Measurements from ENCODE around the gene GNAS-AS1.

The GNAS-AS1 gene

DNA sequence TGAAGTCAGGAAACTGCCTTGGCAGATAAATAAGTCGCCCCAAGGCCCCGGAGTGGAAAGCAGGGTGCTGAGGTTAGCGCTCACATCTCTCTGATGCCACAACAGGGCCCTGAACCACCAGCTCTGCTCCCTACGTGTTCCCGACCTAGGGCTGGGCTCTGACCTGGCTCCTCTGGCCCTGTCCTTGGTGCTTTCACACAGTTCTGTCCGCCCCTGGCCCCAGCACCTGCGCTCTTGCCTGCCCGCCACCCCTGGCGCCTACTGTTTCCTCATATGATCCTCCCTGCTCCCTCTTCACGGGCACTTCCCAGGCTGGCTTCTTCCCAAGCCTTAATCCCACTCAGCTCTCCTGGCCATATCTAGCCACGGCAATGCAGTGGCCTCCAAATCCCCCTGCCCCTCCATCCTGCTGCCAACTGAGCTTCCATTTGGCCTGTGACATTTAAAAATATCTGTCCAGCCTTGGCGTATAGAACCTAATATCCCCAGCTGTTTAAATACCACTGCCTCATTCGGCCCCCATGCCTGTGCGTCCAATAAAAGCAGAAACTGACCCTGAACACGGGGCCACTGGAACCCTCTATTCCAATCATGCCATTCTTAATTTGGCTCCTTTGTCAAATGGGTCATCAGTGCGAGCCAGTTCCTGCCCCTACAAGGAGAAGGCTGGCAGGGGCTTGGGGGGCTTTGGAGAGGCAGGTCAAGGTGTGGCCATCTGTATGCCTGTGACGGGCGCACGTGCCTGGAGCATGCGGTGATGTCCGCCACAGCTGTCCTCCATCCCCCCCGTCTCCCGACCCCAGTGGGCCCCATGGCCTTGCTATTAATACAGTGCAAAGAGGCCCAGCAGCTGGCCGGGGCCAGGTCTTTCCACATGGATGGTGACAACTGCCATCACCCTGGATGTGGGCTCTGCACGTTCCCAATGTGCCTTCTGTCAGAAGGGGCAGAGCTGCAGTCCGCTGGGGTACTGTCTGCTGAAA is 27.7 kb downstream of the GNAS-AS1 start:
- no peak for TF ChIP-seq GATA3 (IDR thresholded peaks at IDR 0.05; ENCODE audit: low read depth, low read length)
- no peak for TF ChIP-seq GATA2 (IDR thresholded peaks at IDR 0.05; ENCODE audit: low read depth, low read length)

DNA sequence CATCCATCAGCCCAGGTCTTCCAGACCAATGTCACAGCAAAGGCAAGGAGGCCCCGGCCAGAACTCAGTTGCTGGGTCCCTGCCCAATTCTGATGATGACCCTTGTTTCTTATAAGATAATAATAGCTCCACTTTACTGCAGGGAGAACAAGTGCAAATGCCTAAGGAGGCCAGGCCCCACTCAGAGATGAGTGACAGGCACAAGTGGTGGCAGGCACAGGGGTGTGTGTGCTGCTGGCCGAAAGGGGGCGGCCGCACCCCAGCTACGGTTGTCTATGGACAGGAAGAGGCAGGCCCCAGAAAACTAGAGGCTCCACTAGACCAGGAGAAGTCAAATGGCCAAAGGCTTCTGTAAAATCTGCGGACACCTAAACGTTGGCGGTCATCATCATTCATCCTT is 28.6 kb downstream of the GNAS-AS1 start:
- no peak for TF ChIP-seq GATA2 (IDR thresholded peaks at IDR 0.05; ENCODE audit: low read depth, low read length)
- no peak for TF ChIP-seq GATA3 (IDR thresholded peaks at IDR 0.05; ENCODE audit: low read depth, low read length)

DNA sequence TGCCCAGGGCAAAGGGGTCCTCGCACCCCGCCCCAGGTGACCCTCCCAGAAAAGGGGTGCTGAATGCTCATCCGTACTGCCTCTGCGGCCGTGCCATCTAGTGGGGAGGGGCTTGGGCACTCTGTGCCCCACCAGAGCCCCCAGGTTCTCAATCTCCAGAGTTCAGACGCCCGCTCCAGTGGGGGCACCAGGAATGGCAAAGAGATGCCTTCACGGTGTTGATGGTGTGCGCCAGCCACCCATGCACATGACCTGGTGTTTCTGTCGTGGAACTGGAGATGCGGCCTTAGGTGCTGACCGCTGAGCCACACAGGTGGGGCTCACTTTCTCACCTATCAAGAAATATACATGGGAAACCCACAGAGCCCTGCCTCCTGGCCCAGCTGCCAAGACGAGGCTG is 30.8 kb downstream of the GNAS-AS1 start:
- TF ChIP-seq GATA3 (IDR thresholded peaks at IDR 0.05; ENCODE audit: low read depth, low read length), result no peak
- no peak for TF ChIP-seq GATA2 (IDR thresholded peaks at IDR 0.05; ENCODE audit: low read depth, low read length)

GRCh38 chr20:58818586-58819285 is 32.0 kb downstream of the GNAS-AS1 start:
- TF ChIP-seq GATA2 (IDR thresholded peaks at IDR 0.05; ENCODE audit: low read depth, low read length), result no peak
- no peak for TF ChIP-seq GATA3 (IDR thresholded peaks at IDR 0.05; ENCODE audit: low read depth, low read length)

GRCh38 chr20:58817748-58818147 is 33.0 kb downstream of the GNAS-AS1 start:
- TF ChIP-seq GATA2 (IDR thresholded peaks at IDR 0.05; ENCODE audit: low read depth, low read length) (no peak), GATA3 (IDR thresholded peaks at IDR 0.05; ENCODE audit: low read depth, low read length) (no peak)

GRCh38 chr20:58816957-58817651 is 33.6 kb downstream of the GNAS-AS1 start:
- TF ChIP-seq GATA3 (IDR thresholded peaks at IDR 0.05; ENCODE audit: low read depth, low read length), result no peak
- no peak for TF ChIP-seq GATA2 (IDR thresholded peaks at IDR 0.05; ENCODE audit: low read depth, low read length)

GRCh38 chr20:58816051-58816450 is 34.7 kb downstream of the GNAS-AS1 start:
- TF ChIP-seq GATA3 (IDR thresholded peaks at IDR 0.05; ENCODE audit: low read depth, low read length) (no peak), GATA2 (IDR thresholded peaks at IDR 0.05; ENCODE audit: low read depth, low read length) (no peak)

DNA sequence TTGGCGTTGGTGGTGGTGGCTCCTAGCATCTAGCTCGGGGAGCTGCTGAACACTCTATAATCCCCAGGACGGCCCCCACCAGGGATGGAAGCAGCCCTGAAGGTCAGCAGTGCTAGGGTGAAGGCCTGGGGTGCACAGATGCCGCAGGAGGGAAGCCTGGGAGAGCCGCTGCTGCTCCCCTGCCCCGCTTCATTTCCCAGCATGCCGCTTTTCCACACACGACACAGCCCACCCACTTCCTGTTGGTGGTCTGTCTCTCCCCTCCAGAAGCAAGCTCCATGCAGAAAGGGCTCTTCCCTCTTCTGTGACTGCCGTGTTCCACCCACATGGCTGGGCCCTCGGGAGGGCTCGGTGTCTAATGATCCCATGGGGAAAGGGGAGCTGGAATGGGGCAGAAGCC is 35.3 kb downstream of the GNAS-AS1 start:
- no peak for TF ChIP-seq GATA3 (IDR thresholded peaks at IDR 0.05; ENCODE audit: low read depth, low read length)
- no peak for TF ChIP-seq GATA2 (IDR thresholded peaks at IDR 0.05; ENCODE audit: low read depth, low read length)

DNA sequence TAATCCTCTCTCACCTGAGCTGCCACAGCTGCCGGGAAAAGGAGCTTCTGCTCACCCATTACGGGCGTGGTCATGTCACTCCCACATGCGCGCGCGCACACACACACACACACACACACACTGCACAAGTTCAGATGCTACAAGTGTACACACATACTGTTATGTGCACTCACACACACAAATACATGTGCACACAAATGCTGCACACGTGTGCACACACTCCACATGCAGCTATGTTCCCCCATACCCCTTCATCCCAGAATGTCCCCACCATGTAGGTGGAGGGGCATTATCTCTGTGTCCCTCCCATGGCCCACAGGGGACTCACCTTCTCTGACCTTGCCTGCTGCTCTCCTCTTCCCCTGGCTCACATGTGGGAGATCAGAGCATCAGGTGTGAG is 37.3 kb downstream of the GNAS-AS1 start:
- TF ChIP-seq GATA3 (IDR thresholded peaks at IDR 0.05; ENCODE audit: low read depth, low read length), result no peak

DNA sequence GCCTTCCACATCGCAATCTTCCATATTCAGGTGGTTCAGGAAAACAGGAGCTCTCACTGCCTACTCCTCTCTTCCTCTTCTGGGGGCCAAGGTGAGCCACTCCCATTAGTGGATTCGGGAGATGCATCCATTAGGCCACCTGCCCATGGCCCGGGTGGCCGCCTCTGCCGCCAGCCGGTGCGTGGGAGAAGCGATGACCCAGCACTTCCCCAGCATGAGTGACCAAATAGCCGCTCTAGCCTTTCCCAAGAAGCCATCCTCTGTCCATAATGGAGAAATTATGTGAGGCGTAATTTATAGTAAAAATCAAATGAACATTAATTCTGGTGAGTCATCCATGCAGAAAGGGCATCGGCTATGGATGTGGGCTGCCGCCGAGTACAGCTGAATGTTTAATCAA is 39.4 kb downstream of the GNAS-AS1 start:
- TF ChIP-seq GATA2 (IDR thresholded peaks at IDR 0.05; ENCODE audit: low read depth, low read length), result no peak
- no peak for TF ChIP-seq GATA3 (IDR thresholded peaks at IDR 0.05; ENCODE audit: low read depth, low read length)

DNA sequence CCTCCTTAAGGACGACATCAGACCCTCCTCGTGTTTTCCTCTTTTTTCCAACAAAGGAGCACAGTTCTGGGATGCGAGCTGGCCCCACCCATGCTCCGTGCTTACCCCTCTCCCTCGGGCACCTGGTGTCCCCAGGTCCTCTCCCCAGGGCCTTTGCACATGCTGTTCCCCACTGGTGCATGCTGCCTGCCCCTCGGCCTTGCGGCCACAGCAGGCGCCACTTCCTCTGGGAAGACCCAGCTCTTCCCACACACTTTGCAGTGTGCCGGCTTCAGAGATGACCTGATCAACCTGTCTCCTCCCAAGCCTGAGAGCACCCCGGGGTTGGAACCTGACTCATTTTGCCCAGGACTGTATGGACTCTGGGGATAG is 39.8 kb downstream of the GNAS-AS1 start:
- TF ChIP-seq GATA2 (IDR thresholded peaks at IDR 0.05; ENCODE audit: low read depth, low read length), result no peak
- no peak for TF ChIP-seq GATA3 (IDR thresholded peaks at IDR 0.05; ENCODE audit: low read depth, low read length)

DNA sequence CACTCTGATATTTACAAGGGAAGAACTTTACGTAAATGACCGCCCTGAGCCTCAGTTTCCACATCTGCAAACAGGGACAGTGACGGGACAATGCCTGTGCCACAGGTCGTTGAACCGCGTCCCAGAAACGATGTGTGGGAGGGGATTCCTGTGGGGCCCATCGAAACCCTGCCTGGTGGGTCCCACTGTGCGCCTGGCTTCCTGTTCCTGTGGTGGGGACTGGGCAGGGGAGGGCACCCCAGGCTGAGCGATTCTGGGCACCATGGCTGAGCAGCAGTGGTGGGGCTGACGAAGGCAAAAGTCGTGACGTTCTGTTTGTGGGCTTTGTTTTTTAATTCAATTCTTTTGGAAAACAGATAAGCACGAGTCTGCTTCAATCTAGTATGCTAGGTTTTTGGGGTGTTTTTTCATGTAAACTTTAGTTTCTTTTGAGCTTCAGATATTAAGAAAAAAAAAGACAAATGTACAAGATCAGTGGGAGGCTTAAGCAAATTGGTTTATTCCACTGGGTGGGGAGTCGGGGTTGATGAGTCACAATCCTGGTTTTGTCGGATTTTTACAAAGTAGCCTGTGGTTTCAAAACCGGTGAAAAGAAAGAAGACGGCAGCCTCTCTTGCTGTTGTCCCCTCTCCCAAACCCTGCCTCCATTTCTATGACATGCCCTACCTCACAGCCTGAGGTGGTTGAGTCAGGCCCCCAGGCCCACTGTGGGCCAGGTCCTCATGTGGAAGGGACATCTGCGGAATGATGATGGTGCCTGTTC is 40.4 kb downstream of the GNAS-AS1 start:
- TF ChIP-seq GATA3 (IDR thresholded peaks at IDR 0.05; ENCODE audit: low read depth, low read length) (no peak), GATA2 (IDR thresholded peaks at IDR 0.05; ENCODE audit: low read depth, low read length) (no peak)

DNA sequence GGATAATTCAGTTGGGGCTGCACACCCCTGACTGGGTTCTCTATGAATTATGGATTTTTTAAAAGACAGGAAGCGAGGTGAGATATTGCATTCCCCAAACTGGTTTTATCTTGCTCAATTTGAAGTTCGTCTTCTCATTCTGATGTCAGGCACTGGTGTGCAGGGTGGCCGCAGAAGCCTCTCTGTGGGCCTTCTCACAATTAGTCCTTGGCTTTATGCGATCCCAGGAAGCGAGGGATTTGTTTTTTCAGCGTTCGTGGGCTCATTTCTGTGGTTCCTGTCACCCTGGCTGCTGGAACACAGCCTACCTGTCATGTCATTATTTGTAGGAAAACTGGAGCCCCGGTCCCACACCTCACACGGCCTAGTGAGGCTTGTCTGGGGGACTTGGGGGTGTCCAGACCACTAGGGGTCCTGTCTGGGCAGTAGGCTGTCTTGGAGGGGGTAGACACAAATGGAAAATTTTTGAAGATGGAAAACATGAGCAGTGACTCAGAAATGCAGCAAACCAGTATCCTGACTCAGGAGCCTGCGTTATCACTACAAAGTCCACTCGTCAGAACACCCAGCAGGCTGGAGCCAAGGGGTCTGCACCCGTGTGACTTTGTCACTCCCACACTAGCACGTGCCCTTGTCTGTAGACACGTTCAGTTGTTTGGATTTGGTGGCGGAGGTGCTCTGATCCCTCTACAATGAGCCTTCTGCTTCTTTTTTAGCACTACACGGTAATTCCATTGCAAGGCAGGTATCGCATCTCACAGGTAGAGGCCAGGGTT is 42.2 kb downstream of the GNAS-AS1 start:
- TF ChIP-seq GATA2 (IDR thresholded peaks at IDR 0.05; ENCODE audit: low read depth, low read length) (no peak), GATA3 (IDR thresholded peaks at IDR 0.05; ENCODE audit: low read depth, low read length) (no peak)
